ENCODE results near the gene MAST1.
A peak's percentile ranks its signal among the peaks of the same experiment; 100 is the strongest.
"Not testable (repeated sequence)": the region's sequence is repeated elsewhere in the genome, so short reads cannot be mapped to it uniquely, and the experiment has no call there.

The MAST1 gene

DNA sequence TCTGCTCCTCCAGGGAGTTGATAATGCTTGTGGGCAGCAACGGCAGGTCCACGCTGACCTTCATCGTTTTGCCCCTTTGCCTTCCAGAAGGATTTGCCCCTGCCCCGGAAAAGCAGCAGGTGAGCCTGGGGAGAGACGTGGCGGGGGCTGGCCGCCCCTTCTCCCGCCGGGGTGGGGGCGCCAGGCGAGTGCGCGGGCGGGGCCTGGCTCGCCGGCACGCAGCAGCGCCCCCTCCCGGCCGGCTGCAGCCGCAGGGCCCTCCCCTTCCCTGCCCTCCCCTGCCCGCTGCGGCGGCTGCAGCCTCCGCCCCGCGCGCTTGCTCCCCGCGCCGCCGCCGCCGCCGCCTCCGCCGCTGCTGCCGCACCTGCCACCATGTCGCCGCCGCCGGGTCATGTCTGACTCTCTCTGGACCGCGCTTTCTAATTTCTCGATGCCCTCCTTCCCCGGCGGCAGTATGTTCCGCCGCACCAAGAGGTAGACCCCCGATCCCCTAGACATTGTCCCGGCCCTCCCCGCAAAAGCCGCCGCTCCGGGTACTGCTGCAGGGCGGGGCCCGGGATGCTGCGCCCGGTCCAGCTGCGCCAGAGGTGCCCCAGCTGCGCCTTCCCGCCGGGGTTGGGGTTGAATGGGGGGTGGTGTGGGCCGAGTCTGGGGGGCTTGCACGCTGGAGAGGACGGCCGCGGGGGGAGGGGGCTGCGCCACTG lies at the start of gene MAST1:
MAST1 (plus strand) TSS at position 334 of the 704 bp plus-strand sequence; CDS start at position 392, 58 bp downstream.
- DNase-seq, result no peak

DNA sequence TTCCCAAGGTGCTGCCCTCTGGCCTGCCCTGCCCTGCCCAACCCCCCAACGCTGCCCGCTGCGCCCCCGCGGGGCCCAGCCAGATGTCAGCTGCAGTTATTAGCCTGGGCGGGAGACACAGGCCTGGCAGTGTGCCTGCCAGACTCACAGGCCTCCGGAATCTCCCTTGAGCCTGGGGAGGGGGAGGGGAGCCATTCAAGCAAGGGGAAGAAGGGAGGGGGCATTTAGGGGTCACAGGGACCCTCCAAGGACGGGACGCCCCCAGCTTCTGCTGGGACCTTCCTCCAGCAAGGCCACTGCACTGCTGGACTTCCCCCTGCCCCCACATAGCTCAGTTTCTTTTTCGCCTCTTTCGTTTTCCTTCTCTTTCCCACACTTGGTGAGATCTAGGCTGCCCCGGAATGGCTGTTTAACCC lies 49.6 kb upstream of the MAST1 start:
- no peak for DNase-seq

DNA sequence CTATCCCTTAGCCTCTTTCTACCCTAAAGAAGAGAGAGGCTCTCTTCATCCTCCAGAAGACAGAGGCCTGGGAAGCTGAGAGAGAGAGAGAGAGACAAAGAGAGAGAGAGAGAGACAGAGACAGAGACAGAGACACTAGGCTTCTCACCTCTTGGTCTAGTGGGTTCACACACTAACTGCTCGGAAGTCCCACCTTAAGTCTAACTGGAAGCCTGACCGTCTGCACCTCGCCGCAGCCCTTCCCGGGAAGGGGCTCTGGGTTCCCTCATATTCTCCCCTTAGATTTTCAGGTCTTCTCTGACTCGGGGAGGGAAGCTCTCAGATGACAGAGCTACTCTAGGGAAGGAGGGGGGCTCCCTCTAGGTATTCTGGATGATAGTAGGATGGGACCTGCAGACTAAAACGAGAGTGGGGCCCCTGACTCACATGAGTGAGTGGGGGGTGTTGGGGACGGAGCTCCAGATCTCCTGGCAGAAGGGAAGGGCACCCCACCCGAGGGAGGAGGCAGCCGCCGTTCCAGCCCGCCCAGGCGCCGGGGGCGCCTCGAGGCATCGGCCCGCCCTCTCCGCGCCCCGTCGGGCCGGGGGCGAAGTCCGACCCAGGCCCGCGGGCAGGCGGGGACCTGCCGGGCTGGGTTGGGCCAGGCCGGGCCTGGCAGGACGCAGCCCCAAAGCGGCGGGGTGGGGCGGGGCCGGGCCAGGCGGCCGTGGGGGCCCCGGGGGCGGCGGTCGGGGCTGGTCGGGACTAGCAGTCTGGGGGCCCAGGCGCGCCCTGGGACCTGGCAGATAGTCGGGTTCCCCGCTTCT lies 49.0 kb upstream of the MAST1 start:
- DNase-seq, result no peak

GRCh38 chr19:12789904-12790619 lies 48.3 kb upstream of the MAST1 start:
- DNase-seq, result peak; percentile 97

DNA sequence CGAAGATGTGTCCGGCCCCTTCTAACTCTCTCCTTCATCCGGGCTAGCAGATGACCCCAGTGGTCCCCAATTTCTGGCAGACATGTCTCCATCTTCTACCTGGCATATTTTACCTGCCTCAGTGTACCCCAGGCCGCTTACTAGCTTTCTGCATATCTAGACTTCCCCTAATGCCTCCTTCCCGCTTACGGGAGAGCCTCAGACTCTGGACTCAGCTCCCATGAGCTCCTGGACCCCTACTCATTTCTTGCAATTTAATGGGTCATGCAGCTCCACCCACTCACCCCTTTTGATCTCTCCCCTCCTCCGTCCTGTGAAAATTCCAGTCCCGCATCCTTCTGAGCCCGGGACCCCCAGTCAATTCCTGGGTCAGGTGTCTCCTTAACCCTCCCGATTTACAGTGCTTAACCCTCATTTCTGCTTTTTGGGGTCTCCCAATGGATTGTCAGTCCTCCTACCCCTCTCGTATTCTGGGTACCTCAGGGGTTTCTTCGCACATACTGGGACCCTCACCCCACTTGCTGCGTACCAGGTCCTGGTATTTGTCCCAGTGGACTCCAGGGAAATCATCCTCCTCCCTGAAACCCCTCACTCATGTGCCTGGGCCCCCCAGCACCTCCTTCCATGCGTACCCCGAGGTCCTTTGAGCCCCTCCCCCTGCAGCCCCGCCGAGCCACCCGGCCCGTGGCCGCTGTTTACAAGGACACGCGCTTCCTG lies 47.5 kb upstream of the MAST1 start:
- no peak for DNase-seq

DNA sequence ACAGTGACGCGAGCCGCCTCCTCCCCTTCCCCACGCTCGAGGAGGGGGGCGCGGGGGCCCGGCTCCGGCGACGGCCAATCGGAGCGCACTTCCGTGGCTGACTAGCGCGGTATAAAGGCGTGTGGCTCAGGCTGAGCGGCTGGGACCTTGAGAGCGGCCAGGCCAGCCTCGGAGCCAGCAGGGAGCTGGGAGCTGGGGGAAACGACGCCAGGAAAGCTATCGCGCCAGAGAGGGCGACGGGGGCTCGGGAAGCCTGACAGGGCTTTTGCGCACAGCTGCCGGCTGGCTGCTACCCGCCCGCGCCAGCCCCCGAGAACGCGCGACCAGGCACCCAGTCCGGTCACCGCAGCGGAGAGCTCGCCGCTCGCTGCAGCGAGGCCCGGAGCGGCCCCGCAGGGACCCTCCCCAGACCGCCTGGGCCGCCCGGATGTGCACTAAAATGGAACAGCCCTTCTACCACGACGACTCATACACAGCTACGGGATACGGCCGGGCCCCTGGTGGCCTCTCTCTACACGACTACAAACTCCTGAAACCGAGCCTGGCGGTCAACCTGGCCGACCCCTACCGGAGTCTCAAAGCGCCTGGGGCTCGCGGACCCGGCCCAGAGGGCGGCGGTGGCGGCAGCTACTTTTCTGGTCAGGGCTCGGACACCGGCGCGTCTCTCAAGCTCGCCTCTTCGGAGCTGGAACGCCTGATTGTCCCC lies 46.8 kb upstream of the MAST1 start, which contains the start of gene JUNB:
JUNB (plus strand) TSS at position 142 of the 706 bp plus-strand sequence; CDS start at position 428, 286 bp downstream.
- DNase-seq, result peak; percentile 90

- peak; percentile 81 for DNase-seq
These were observed 46.1 kb upstream of the MAST1 start for GRCh38 chr19:12792051-12792852.

- no peak for DNase-seq
These were observed 45.4 kb upstream of the MAST1 start for GRCh38 chr19:12792853-12793289.

DNA sequence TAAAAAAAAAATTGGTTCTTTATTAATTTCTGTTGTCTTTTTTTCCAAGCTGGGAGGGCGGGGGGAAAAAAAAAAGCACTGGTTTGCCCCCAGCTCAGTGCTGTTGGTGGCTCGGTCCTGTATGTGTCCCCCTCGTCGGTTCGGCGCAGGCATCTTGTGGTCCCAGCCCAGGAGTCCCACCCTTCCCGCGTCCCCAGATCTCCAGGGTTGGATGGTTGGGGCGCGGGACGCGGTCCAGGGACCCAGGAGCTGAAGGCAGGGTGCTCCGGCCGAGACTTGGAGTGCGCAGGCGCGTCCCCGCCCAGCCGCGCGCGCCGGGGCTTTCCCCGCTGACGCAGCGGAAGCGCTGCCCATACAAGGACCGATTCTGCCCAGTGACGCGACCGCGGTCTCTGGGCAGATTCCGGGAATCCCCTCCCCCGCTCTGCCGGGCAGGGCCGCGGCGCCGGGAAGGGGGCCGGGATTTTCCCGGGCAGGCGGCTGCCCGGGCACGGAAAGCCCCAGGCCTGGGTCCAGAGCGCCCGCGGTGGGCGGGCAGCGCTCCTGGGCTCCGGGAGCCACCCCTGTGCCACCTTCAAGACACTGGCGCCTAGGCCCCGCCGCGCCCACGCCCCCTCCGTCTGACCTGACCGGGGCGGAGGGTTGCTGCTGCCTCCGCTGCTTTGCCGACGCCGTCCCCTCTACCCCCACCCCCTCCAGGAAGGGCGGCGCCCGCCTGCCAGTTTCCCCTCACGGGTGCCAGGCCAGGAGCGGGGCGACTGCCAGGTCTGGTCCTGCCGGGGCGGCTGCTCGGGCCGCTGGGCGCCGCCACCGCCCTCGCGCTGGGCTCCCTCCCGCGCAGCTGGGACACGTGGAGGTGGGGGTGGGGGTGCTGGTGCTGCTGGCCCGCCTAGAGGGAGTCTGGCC lies 44.8 kb upstream of the MAST1 start:
- peak; percentile 79 for DNase-seq

GRCh38 chr19:12794196-12794941 lies 43.9 kb upstream of the MAST1 start:
- no peak for DNase-seq

GRCh38 chr19:12794971-12795381 lies 43.3 kb upstream of the MAST1 start:
- DNase-seq, result no peak

DNA sequence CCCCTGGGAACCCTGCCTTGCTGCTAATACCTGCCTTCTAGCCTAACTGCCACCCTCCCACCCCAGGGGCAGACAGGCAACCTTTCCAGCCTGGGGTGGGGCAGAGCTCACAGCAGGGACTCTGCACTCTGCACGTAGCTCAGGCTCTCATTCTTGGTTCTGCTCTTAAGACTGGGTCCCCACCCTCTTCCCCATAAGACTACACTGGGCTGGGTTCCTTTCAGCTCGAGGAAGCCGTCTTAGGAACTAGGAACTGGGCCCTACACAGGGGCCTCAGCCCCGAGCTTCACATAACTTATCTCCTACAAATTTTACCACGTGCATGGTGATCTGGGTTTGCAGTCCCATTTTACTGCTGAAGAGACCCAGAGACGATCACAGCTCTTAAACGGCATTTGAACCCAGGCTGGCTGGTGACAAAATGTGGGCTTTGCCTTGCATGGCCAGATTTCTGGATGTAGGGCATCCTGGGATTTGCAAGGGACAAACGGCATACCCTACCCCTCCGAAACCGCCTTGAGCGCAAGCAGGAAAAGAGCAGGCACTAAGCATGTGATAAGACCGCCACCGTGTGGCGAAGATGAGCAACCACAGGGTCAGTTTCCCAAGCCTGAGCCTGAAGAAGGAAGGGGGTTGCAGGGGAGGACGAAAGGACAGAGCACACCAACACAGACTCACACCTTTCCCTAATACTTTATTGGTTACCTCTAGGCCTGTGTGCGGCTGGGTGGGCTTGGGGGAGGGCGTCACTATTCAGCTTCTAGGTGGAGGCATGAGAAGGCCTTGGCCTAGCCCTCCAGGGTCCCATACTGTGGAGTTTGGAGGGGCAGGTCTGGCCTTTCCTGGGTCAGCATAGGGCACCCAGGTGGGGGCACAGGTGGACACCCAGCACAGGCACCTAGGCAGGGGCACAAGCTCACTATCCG lies 41.9 kb upstream of the MAST1 start:
- DNase-seq, result no peak

GRCh38 chr19:12797141-12797587 lies 41.2 kb upstream of the MAST1 start:
- no peak for DNase-seq

DNA sequence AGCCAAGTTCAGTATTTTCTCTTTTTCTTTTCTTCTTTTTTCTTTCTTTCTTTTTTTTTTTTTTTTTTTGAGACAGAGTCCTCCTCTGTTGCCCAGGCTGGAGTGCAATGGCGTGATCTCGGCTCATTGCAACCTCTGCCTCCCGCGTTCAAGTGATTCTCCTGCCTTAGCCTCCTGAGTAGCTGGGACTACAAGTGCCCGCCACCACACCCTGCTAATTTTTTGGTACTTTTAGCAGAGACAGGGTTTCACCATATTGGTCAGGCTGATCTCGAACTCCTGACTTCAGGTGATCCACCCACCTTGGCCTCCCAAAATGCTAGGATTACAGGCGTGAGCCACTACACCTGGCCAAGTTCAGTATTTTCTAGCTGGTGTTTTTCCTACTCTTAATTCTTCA lies 40.7 kb upstream of the MAST1 start:
- not testable (repeated sequence) for DNase-seq

GRCh38 chr19:12799742-12800465 lies 38.4 kb upstream of the MAST1 start:
- no peak for DNase-seq

GRCh38 chr19:12800466-12800770 lies 37.9 kb upstream of the MAST1 start:
- DNase-seq, result no peak

DNA sequence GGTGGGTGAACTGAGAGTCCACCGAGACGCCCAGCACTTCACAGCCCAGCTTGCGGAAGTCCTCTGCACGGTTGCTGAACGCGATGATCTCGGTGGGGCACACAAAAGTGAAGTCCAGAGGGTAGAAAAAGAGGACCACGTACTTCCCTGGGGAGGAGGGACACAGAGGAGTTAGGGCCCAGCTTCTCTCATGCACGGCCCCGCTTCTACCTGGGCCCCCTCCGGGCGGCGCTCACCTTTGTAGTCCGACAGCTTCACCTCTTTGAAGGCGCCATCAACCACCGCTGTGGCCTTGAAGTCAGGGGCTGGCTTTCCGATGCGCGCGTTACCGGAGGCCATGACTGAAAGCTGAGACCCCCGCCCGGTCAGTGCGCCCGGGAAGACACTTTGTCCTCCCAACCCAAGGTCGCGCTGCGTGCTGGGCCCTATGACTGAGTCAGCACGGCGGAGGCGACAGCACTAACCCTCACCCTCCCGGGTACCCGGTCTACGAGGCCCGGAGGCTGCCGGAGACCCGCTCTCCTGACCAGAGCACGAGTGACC lies 37.3 kb upstream of the MAST1 start:
- DNase-seq, result no peak
